ENCODE data around the gene TBL1Y. TPM values are rescaled to one million over a fixed set of nuclear protein-coding genes. Genes with fewer than 3 reads are reported as not detected.

The TBL1Y gene
- total RNA-seq, 1 donor: not detected

GRCh38 chrY:6948378-6948777 is 37.9 kb downstream of the TBL1Y start:
- H3K4me1 ChIP-seq (ENCODE audit: insufficient read depth, low read length): no peaks in the 10 kb centered on the region
- no peaks in the 10 kb centered on the region for H3K9me3 ChIP-seq (ENCODE audit: low read depth, low read length)
- no peak for DNase-seq (ENCODE audit: insufficient read length, low spot score, missing footprints)
- H4K20me1 ChIP-seq (ENCODE audit: insufficient read depth, low read length): no peaks in the 10 kb centered on the region
- no peaks in the 10 kb centered on the region for H3K27me3 ChIP-seq (ENCODE audit: insufficient read depth, low read length)
- H3K27ac ChIP-seq (ENCODE audit: low read depth, low read length): no peak overlapping the region
- H3K79me2 ChIP-seq (ENCODE audit: insufficient read depth, low read length): no peaks in the 10 kb centered on the region
- H2AFZ ChIP-seq (ENCODE audit: low read length): no peak overlapping the region
- no peaks in the 10 kb centered on the region for H3K36me3 ChIP-seq (ENCODE audit: insufficient read depth, low read length)
- no peak for TF ChIP-seq CTCF (IDR thresholded peaks at IDR 0.05; ENCODE audit: extremely low read depth, low read depth, low read length)
- H3K4me2 ChIP-seq (ENCODE audit: insufficient read depth, low read length): no peak overlapping the region
- no peak overlapping the region for H3K4me3 ChIP-seq (ENCODE audit: insufficient read depth, low read length)

GRCh38 chrY:6949947-6950346 is 39.5 kb downstream of the TBL1Y start:
- Histone ChIP-seq H3K36me3 (ENCODE audit: insufficient read depth, low read length) (no peaks in the 10 kb centered on the region), H2AFZ (ENCODE audit: low read length) (no peak overlapping the region), H3K4me2 (ENCODE audit: insufficient read depth, low read length) (no peak overlapping the region), H4K20me1 (ENCODE audit: insufficient read depth, low read length) (no peaks in the 10 kb centered on the region), H3K4me1 (ENCODE audit: insufficient read depth, low read length) (no peaks in the 10 kb centered on the region), H3K4me3 (ENCODE audit: insufficient read depth, low read length) (no peak overlapping the region), H3K9me3 (ENCODE audit: low read depth, low read length) (no peaks in the 10 kb centered on the region), H3K79me2 (ENCODE audit: insufficient read depth, low read length) (no peaks in the 10 kb centered on the region), H3K27me3 (ENCODE audit: insufficient read depth, low read length) (no peaks in the 10 kb centered on the region), H3K27ac (ENCODE audit: low read depth, low read length) (no peak overlapping the region)
- no peak for DNase-seq (ENCODE audit: insufficient read length, low spot score, missing footprints)
- no peak for TF ChIP-seq CTCF (IDR thresholded peaks at IDR 0.05; ENCODE audit: extremely low read depth, low read depth, low read length)

GRCh38 chrY:6964732-6965131 is 54.2 kb downstream of the TBL1Y start:
- no peak for DNase-seq (ENCODE audit: insufficient read length, low spot score, missing footprints)
- Histone ChIP-seq H3K4me1 (ENCODE audit: insufficient read depth, low read length) (no peaks in the 10 kb centered on the region), H3K27ac (ENCODE audit: low read depth, low read length) (no peak overlapping the region), H3K4me2 (ENCODE audit: insufficient read depth, low read length) (no peak overlapping the region), H3K36me3 (ENCODE audit: insufficient read depth, low read length) (no peaks in the 10 kb centered on the region), H3K27me3 (ENCODE audit: insufficient read depth, low read length) (no peaks in the 10 kb centered on the region), H3K79me2 (ENCODE audit: insufficient read depth, low read length) (no peaks in the 10 kb centered on the region), H3K9me3 (ENCODE audit: low read depth, low read length) (no peaks in the 10 kb centered on the region), H3K4me3 (ENCODE audit: insufficient read depth, low read length) (no peak overlapping the region), H2AFZ (ENCODE audit: low read length) (no peak overlapping the region), H4K20me1 (ENCODE audit: insufficient read depth, low read length) (no peaks in the 10 kb centered on the region)
- TF ChIP-seq CTCF (IDR thresholded peaks at IDR 0.05; ENCODE audit: extremely low read depth, low read depth, low read length): no peak

DNA sequence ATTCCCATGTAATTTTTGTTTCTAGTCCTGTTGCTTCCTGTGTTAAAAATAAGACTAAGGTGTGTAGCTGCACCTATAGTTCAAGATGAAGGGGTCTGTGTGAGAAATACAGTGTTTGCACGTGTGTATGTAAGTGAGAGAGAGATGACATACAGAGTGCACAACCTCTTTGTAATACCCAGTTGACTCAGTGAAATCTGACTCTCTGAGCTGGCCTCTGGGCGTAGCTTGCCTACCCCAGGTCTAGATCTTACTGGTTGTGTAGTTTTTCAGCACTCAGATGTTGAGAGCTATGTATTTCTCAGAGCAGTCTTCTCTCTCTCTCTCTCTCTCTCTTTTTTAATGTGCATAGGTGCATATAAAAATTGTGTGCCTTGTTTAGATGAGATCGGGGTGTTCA is 56.0 kb downstream of the TBL1Y start:
- H3K36me3 ChIP-seq (ENCODE audit: insufficient read depth, low read length): no peaks in the 10 kb centered on the region
- DNase-seq (ENCODE audit: insufficient read length, low spot score, missing footprints): no peak
- H4K20me1 ChIP-seq (ENCODE audit: insufficient read depth, low read length): no peaks in the 10 kb centered on the region
- no peaks in the 10 kb centered on the region for H3K27me3 ChIP-seq (ENCODE audit: insufficient read depth, low read length)
- no peak overlapping the region for H3K27ac ChIP-seq (ENCODE audit: low read depth, low read length)
- no peak overlapping the region for H3K4me2 ChIP-seq (ENCODE audit: insufficient read depth, low read length)
- no peak overlapping the region for H3K4me3 ChIP-seq (ENCODE audit: insufficient read depth, low read length)
- H3K9me3 ChIP-seq (ENCODE audit: low read depth, low read length): no peaks in the 10 kb centered on the region
- no peaks in the 10 kb centered on the region for H3K4me1 ChIP-seq (ENCODE audit: insufficient read depth, low read length)
- no peaks in the 10 kb centered on the region for H3K79me2 ChIP-seq (ENCODE audit: insufficient read depth, low read length)
- no peak for TF ChIP-seq CTCF (IDR thresholded peaks at IDR 0.05; ENCODE audit: extremely low read depth, low read depth, low read length)
- no peak overlapping the region for H2AFZ ChIP-seq (ENCODE audit: low read length)

Data from osteoblast (primary cell).